Naive B cell (primary cell): ENCODE data around the gene PRKG1. TPM values are rescaled to one million over a fixed set of nuclear protein-coding genes. Genes with fewer than 3 reads are reported as not detected.

Experiments used
- ATAC-seq, 2 donors: fragments of 150-1000 bp; cut with Tn5 transposase; 2 replicates each; pipeline ENCODE4 v1.10.0; 2021; ENCODE audit warnings: low read depth in 2 of 2, mild to moderate bottlenecking in 2 of 2, moderate library complexity in 2 of 2
- DNase-seq: peaks from one replicate; pipeline ENCODE4 v3.0.0; 2022
- H3K27ac Mint-ChIP-seq, 6 donors: one replicate each; pipeline ENCODE4 v1.8.0; 2020 to 2022; ENCODE audit warnings: mild to moderate bottlenecking in 6 of 6, mixed read lengths in 6 of 6, moderate library complexity in 5 of 6, inconsistent platforms in 2 of 6
- H3K27me3 Mint-ChIP-seq, 3 donors: one replicate each; pipeline ENCODE4 v1.8.0; 2021 to 2022; ENCODE audit warnings: mixed read lengths in 3 of 3, mild to moderate bottlenecking in 1 of 3
- H3K36me3 Mint-ChIP-seq, 2 donors: one replicate each; pipeline ENCODE4 v1.8.0; 2020 to 2022; ENCODE audit warnings: mixed read lengths in 2 of 2, inconsistent platforms in 1 of 2, mild to moderate bottlenecking in 1 of 2
- H3K4me1 Mint-ChIP-seq, 3 donors: one replicate each; pipeline ENCODE4 v1.8.0; 2020 to 2022; ENCODE audit warnings: mixed read lengths in 3 of 3, inconsistent platforms in 1 of 3, mild to moderate bottlenecking in 1 of 3, moderate library complexity in 1 of 3
- H3K4me3 Mint-ChIP-seq, 8 donors: one replicate each; pipeline ENCODE4 v1.8.0; 2020 to 2022; ENCODE audit warnings: mild to moderate bottlenecking in 8 of 8, mixed read lengths in 8 of 8, moderate library complexity in 8 of 8, inconsistent platforms in 2 of 8
- H3K9me3 Mint-ChIP-seq, 7 donors: one replicate each; pipeline ENCODE4 v1.8.0; 2020 to 2022; ENCODE audit warnings: mixed read lengths in 7 of 7, mild to moderate bottlenecking in 5 of 7, inconsistent platforms in 2 of 7, moderate library complexity in 1 of 7
- polyA plus RNA-seq, 6 donors: library from polyadenylated mRNA; unstranded; fragments of 300-500 nt; fragmentation: Illumina TruSeq; gene quantifications; one replicate each; pipeline ENCODE4 v1.2.3, GENCODE V29; 2021; ENCODE audit warnings: low read depth in 6 of 6

The PRKG1 gene
- polyA plus RNA-seq, 6 donors from 2014 or later: 0.21 TPM; not detected in 5

GRCh38 chr10:52284416-52285013 is 1210.2 kb downstream of the PRKG1 start:
- Mint-ChIP-seq H3K27me3 (no peaks in the 10 kb centered on the region), H3K4me1 (peaks cover 15 to 16% (median 16%) of the 10 kb centered on the region in 3 donors), H3K9me3 (no peaks in the 10 kb centered on the region), H3K27ac (peak overlapping the region in 3 of 6 donors; percentile 1 to 87 (median 17)), H3K4me3 (peak overlapping the region in 4 of 8 donors; percentile 2 to 53 (median 32)), H3K36me3 (no peaks in the 10 kb centered on the region)
- peak; percentile 5 for DNase-seq
- ATAC-seq: peak; percentile 65 to 84

- ATAC-seq: no peak
- no peak overlapping the region for H3K27ac Mint-ChIP-seq
- no peak overlapping the region for H3K4me3 Mint-ChIP-seq
- H3K4me1 Mint-ChIP-seq: peaks cover 14 to 16% (median 16%) of the 10 kb centered on the region in 3 donors
- H3K9me3 Mint-ChIP-seq: no peaks in the 10 kb centered on the region
- H3K27me3 Mint-ChIP-seq: no peaks in the 10 kb centered on the region
- H3K36me3 Mint-ChIP-seq: no peaks in the 10 kb centered on the region
- DNase-seq: no peak
Observed at GRCh38 chr10:52287866-52288265, 1213.6 kb downstream of the PRKG1 start.

GRCh38 chr10:52297747-52298146 is 1223.5 kb downstream of the PRKG1 start:
- H3K27me3 Mint-ChIP-seq: no peaks in the 10 kb centered on the region
- no peaks in the 10 kb centered on the region for H3K36me3 Mint-ChIP-seq
- H3K4me1 Mint-ChIP-seq: no peaks in the 10 kb centered on the region
- DNase-seq (no peak), ATAC-seq (no peak)
- H3K27ac Mint-ChIP-seq: no peak overlapping the region
- peaks cover 0 to 2% (median 0%) of the 10 kb centered on the region in 7 donors for H3K9me3 Mint-ChIP-seq
- H3K4me3 Mint-ChIP-seq: no peak overlapping the region

GRCh38 chr10:52300599-52301277 is 1226.5 kb downstream of the PRKG1 start:
- no peak for ATAC-seq
- Mint-ChIP-seq H3K4me3 (no peak overlapping the region), H3K4me1 (no peaks in the 10 kb centered on the region), H3K27ac (no peak overlapping the region), H3K27me3 (no peaks in the 10 kb centered on the region), H3K9me3 (peaks cover 0 to 2% (median 0%) of the 10 kb centered on the region in 7 donors), H3K36me3 (no peaks in the 10 kb centered on the region)
- DNase-seq: no peak

GRCh38 chr10:52308251-52309031 is 1234.2 kb downstream of the PRKG1 start:
- H3K4me3 Mint-ChIP-seq: peak overlapping the region; percentile 73 to 94 (median 91)
- H3K27me3 Mint-ChIP-seq: peaks cover 30 to 44% (median 44%) of the 10 kb centered on the region in 3 donors
- peak; percentile 47 for DNase-seq
- ATAC-seq: peak; percentile 74
- no peaks in the 10 kb centered on the region for H3K9me3 Mint-ChIP-seq
- H3K27ac Mint-ChIP-seq: peak overlapping the region in 1 of 6 donors; percentile 32
- H3K4me1 Mint-ChIP-seq: peaks cover 10 to 17% (median 15%) of the 10 kb centered on the region in 3 donors
- H3K36me3 Mint-ChIP-seq: no peaks in the 10 kb centered on the region

GRCh38 chr10:52312942-52313255 is 1238.6 kb downstream of the PRKG1 start:
- no peaks in the 10 kb centered on the region for H3K36me3 Mint-ChIP-seq
- peaks cover 36 to 65% (median 59%) of the 10 kb centered on the region in 3 donors for H3K27me3 Mint-ChIP-seq
- peak overlapping the region in 1 of 6 donors; percentile 24 for H3K27ac Mint-ChIP-seq
- ATAC-seq (peak; percentile 3 to 11), DNase-seq (no peak)
- H3K4me1 Mint-ChIP-seq: peaks cover 23 to 34% (median 33%) of the 10 kb centered on the region in 3 donors
- peak overlapping the region; percentile 70 to 91 (median 90) for H3K4me3 Mint-ChIP-seq
- H3K9me3 Mint-ChIP-seq: no peaks in the 10 kb centered on the region

GRCh38 chr10:52313256-52313932 is 1239.1 kb downstream of the PRKG1 start:
- Mint-ChIP-seq H3K9me3 (no peaks in the 10 kb centered on the region), H3K4me3 (peak overlapping the region; percentile 70 to 91 (median 90)), H3K4me1 (peaks cover 23 to 29% (median 28%) of the 10 kb centered on the region in 3 donors), H3K27ac (peak overlapping the region in 2 of 6 donors; percentile 24 to 27), H3K36me3 (no peaks in the 10 kb centered on the region), H3K27me3 (peaks cover 32 to 62% (median 56%) of the 10 kb centered on the region in 3 donors)
- peak; percentile 12 to 14 for ATAC-seq
- DNase-seq: peak; percentile 6

GRCh38 chr10:52313933-52314821 is 1239.9 kb downstream of the PRKG1 start, which contains the start of gene DKK1:
Gene DKK1, plus strand, starts transcription at chr10:52314281. Its CDS starts 154 bp downstream, at chr10:52314435.
- Mint-ChIP-seq H3K4me3 (peak within 1 kb of the TSS; percentile 70 to 91 (median 90)), H3K4me1 (peaks cover 18 to 26% (median 23%) of the 10 kb centered on the region in 3 donors), H3K27ac (peak within 1 kb of the TSS in 4 of 6 donors; percentile 24 to 78 (median 70)), H3K9me3 (no peaks in the 10 kb centered on the region), H3K27me3 (peaks cover 30 to 55% (median 48%) of the 10 kb centered on the region in 3 donors), H3K36me3 (no peaks in the 10 kb centered on the region)
- DNase-seq (peak; percentile 38), ATAC-seq (peak; percentile 69 to 76)

- DNase-seq: peak; percentile 6
- H3K36me3 Mint-ChIP-seq: no peaks in the 10 kb centered on the region
- no peaks in the 10 kb centered on the region for H3K9me3 Mint-ChIP-seq
- peak; percentile 55 to 63 for ATAC-seq
- peak overlapping the region in 2 of 6 donors; percentile 62 to 78 for H3K27ac Mint-ChIP-seq
- H3K4me3 Mint-ChIP-seq: peak overlapping the region; percentile 70 to 91 (median 90)
- H3K4me1 Mint-ChIP-seq: peaks cover 18 to 26% (median 23%) of the 10 kb centered on the region in 3 donors
- peaks cover 25 to 46% (median 40%) of the 10 kb centered on the region in 3 donors for H3K27me3 Mint-ChIP-seq
Observed at GRCh38 chr10:52314822-52315552, 1240.7 kb downstream of the PRKG1 start.

- ATAC-seq (peak in 1 of 2 donors; percentile 22), DNase-seq (no peak)
- peak overlapping the region in 2 of 8 donors; percentile 56 to 90 for H3K4me3 Mint-ChIP-seq
- no peaks in the 10 kb centered on the region for H3K36me3 Mint-ChIP-seq
- peaks cover 20 to 38% (median 33%) of the 10 kb centered on the region in 3 donors for H3K27me3 Mint-ChIP-seq
- H3K27ac Mint-ChIP-seq: no peak overlapping the region
- H3K9me3 Mint-ChIP-seq: no peaks in the 10 kb centered on the region
- H3K4me1 Mint-ChIP-seq: peaks cover 18 to 26% (median 23%) of the 10 kb centered on the region in 3 donors
Observed at GRCh38 chr10:52316001-52316400, 1241.7 kb downstream of the PRKG1 start.

- Mint-ChIP-seq H3K36me3 (no peaks in the 10 kb centered on the region), H3K27ac (no peak overlapping the region), H3K9me3 (no peaks in the 10 kb centered on the region), H3K4me3 (peak overlapping the region in 1 of 8 donors; percentile 56), H3K4me1 (peaks cover 18 to 26% (median 23%) of the 10 kb centered on the region in 3 donors), H3K27me3 (peaks cover 16 to 33% (median 28%) of the 10 kb centered on the region in 3 donors)
- DNase-seq: no peak
- no peak for ATAC-seq
Observed at GRCh38 chr10:52316500-52316899, 1242.2 kb downstream of the PRKG1 start.
